Dermis microvascular lymphatic vessel endothelial cell (primary cell): ENCODE data around the gene MYO5A. TPM values are rescaled to one million over a fixed set of nuclear protein-coding genes. Genes with fewer than 3 reads are reported as not detected.
A peak's percentile ranks its signal among the peaks of the same experiment; 100 is the strongest.

Experiments
- DNase-seq, 2 donors: peaks; one replicate each; pipeline versions ENCODE4 v3.0.0 to v3.0.0-alpha.2; 2010; ENCODE audit warnings: low read depth in 2 of 2
- total RNA-seq: library from RNA; depleted of rRNA; stranded (reverse); fragments of >200 nt; gene quantifications from 2 replicates; pipeline ENCODE4 v1.2.1, GENCODE V29; 2014

Gene MYO5A
- total RNA-seq, 1 donor from 2014 or later: 50.1 TPM

DNA sequence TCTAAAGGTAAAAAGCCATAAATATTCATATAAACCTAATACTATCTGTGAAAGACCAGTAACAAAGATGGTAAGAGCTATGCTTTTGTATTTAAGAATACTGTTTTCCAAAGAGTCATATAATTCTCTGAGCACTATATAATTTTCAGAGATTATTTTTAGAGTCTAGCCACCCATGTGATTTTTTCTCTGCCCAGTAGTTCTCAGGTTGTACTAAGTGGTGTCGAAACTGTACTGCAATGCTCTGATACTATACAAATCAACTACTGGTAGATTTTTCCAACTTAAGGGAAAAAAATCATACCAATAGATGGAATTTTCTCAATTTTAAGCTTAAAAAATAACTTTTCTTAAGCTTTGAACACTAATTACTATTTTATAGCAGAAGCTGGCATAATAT, 104.8 kb downstream of the MYO5A start:
- no peak for DNase-seq

DNA sequence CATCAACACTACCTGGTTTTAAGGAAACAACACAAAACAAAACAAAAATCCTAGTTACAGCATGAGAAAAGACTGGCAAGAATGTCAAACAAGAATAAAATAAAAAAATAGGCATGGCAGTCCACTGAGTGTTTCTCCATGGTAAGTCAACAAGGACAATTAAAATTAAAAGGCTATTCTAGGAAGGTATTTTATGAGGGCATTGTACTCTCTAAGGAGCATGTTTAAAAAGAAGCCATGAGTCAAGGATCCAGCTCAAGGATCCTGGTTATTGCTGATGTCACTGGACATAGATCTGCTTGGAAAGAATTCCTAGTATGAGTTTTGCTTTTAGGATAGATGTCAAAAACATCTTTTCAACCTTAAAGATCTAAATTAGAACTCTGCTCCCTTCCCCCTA, 106.7 kb downstream of the MYO5A start:
- no peak for DNase-seq

- no peak for DNase-seq
These were observed 107.7 kb downstream of the MYO5A start for GRCh38 chr15:52421029-52421428.

DNA sequence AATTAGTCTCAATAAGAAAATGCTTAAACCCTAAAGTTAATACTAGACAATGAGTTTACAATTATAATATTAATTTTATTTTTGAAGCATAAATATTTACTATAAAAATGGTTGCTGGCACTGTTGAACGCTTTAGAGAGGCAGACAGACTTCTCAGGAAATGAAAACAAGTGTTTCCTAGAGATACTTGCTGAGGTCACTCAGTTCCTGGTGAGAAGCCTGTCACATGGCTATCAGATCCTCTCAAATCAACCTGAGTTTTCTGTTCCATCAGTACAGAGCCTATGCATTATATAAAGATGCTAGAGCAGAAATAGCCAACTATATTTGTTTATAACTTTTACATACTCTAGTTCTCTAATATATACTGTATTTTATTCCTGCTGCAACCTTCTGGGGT, 109.2 kb downstream of the MYO5A start:
- peak; percentile 52 to 92 for DNase-seq

GRCh38 chr15:52417957-52418356, 110.7 kb downstream of the MYO5A start:
- DNase-seq: peak; percentile 41 to 62

DNA sequence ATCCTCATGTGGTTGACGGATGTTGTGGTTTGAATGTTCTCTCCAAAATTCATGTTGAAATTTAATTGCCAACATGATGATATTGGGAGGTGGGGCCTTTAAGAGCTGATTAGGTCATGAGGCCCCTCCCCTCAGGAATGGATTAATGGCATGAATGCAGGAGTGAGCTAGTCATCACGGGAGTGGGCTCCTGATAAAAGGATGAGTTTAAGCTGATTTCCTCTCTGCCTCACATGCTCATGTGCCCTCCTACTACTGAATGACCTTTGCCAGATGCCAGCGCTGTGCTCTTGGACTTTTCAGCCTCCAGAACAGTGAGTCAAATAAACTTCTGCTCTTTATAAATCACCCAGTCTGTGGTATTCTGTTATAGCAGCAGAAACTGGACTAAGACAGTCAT, 111.2 kb downstream of the MYO5A start:
- DNase-seq: peak in 1 of 2 donors; percentile 77

GRCh38 chr15:52416566-52416965, 112.1 kb downstream of the MYO5A start:
- peak in 1 of 2 donors; percentile 40 for DNase-seq

- peak in 1 of 2 donors; percentile 90 for DNase-seq
These were observed 113.1 kb downstream of the MYO5A start for GRCh38 chr15:52415628-52416027.

GRCh38 chr15:52414936-52415335, 113.7 kb downstream of the MYO5A start:
- no peak for DNase-seq

- peak in 1 of 2 donors; percentile 66 for DNase-seq
These were observed 119.9 kb downstream of the MYO5A start for GRCh38 chr15:52408823-52409222.

GRCh38 chr15:52407374-52407773, 121.3 kb downstream of the MYO5A start:
- DNase-seq: no peak

- DNase-seq: no peak
These were observed 122.1 kb downstream of the MYO5A start for GRCh38 chr15:52406601-52407000.

DNA sequence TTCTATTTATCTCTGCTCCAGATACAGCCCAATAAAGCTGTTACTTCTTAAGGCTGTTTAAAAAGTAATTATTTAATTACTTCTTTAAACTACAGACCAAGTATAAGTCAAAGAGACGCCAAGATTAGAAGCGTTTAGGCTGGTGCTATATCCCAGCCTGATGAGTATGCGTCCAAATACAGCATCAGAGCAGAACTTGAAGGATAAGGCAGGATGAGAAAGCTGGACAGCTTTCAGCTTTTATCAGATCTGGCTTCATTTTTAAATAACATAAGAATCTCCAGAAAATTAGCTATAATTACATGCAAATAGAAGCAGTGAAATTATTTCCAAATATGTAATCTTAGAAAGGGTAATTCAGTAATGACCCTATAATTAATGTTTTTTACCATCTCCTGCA, 122.8 kb downstream of the MYO5A start:
- DNase-seq: no peak

DNA sequence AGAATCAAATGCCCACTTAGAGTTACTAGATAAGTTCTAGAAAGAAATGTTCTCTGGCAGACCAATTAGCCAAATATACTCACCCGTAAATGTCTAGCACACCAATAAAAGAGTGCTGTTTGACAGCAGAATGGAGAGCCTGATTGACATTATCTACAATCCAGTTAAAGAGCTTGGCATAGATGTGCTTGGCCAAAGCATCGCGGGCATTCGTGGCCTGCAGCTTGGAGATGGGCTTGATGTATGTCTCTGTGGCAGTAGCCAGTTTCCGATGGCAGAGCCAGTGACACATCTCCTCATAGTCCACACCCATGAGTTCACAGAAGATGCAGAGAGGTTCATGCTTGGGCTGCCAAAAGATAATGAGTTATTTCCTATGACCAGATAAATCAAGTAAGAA, 131.6 kb downstream of the MYO5A start:
- DNase-seq: no peak

GRCh38 chr15:52394118-52394517, 134.6 kb downstream of the MYO5A start:
- no peak for DNase-seq

- DNase-seq: no peak
These were observed 136.5 kb downstream of the MYO5A start for GRCh38 chr15:52392008-52392687.

DNA sequence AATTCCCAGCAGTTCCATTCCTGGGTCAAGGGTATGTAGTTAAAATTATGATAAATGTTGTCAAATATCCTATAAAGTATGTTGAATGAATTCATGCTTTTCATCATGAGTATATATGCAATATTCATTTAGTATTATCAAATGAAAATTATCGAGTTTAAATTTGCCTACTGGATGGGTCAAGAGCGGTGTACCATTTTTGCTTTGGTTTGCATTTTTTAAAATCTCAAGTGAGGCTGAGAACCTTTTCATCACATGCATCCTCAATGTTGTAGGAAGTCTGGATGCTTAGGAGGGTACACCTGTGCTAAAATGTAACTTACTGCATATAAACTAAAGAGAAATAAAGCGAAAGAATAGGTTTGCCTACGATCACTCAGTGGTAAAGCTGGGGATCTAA, 137.6 kb downstream of the MYO5A start:
- DNase-seq: no peak

- DNase-seq: no peak
These were observed 143.0 kb downstream of the MYO5A start for GRCh38 chr15:52385670-52386069.

DNA sequence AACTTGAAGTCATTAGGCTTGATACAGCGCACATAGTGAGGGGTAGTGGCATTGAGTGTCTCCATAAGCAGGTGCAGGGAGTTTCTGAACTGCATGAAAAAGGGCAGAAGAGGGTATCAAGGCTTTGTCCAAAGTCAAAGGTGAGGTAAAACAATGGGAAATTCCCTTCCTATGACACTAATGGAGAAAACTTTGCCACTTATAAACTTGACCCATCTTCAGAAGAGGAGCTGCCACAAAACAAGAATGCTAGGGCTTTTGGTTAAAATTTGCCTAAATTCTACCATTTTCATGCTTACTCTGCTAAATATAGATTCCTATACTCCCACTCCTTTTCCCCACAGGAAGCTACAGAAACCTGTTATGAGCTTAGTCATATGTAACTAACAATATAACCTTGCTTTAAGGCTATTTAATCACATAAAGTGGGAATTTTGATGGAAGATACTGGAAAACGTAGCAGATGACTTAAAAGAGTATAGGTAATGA, 145.5 kb downstream of the MYO5A start:
- DNase-seq: peak; percentile 7 to 67

GRCh38 chr15:52382647-52383046, 146.0 kb downstream of the MYO5A start:
- DNase-seq: no peak

GRCh38 chr15:52379395-52380106, 149.1 kb downstream of the MYO5A start:
- no peak for DNase-seq

DNA sequence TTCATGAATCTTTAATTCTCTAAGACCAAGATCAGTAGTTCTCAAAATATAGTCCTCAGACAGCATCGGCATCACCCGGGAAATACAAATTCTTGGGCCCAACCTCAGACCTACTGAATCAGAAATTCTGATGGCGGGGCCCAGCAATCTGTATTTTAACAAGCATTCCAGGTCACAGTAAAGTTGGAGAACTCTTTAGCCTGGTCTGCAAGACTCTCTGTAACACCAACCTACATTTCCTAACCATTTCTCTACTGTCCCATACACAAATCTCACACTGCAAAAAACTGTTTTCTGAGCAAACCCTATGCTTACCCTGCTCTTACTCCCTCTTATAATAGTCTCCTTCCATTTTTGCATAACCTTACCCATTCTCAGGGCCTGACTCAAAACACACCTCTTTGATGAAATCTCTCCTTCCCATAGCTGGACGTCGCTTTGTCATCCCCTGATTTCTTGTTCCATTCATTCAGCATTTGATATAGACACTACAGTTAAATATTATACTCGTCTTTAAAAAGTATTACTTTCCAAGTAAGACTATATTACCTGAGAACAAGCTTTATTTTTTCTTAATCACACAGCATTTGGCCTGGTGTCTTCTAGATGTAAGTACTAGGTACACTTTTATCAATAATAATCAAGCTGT, 149.8 kb downstream of the MYO5A start:
- no peak for DNase-seq

- no peak for DNase-seq
These were observed 158.7 kb downstream of the MYO5A start for GRCh38 chr15:52370010-52370409.
